Stimulated activated CD8-positive, alpha-beta memory T cell treated with anti-CD3 and anti-CD28 coated beads, Interleukin-7, amount 100 ng/mL, for 24 hours (primary cell): Measurements from ENCODE around the gene CNGA3.

Experiments
- DNase-seq: peaks from one replicate; pipeline ENCODE4 v3.0.0-alpha.2; 2020; ENCODE audit warnings: low read depth

Gene CNGA3

GRCh38 chr2:98378196-98378595, 31.9 kb downstream of the CNGA3 start:
- DNase-seq = no peak

DNA sequence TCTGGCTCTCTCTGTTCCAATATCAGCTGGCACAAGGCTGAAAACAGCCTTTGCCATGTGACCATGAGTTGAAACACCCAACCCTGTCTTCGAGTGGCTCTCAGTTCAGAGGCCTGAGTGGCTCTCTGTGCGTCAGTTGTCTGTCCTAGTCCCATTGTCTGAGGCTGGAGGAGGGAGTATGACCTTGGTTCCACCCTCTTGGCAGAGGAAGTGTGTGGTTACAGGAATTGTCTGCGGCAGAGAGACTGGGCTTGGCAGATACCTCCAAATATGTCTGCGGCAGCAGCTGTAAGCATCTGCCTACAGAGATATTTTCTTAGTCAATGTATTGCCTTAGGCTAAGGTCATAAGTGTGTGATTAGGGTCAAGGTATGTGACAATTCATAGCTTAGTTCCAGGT, 32.6 kb downstream of the CNGA3 start:
- no peak for DNase-seq

- no peak for DNase-seq
Measured at GRCh38 chr2:98379311-98380202, 33.3 kb downstream of the CNGA3 start.

DNA sequence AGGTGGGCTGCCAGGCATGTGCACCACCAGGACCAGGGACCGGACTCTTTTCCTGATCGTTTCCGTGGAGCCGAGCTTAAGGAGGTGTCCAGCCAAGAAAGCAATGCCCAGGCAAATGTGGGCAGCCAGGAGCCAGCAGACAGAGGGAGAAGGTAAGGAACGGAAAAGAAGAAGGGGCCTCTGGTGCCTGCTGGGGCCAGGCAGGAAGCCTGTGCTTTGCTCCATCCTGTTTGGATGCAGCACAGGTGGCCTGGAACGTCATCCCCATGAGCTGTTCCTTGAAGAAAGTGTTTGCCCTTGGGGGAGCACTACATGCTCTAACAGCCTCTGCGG, 33.9 kb downstream of the CNGA3 start:
- DNase-seq = no peak

DNA sequence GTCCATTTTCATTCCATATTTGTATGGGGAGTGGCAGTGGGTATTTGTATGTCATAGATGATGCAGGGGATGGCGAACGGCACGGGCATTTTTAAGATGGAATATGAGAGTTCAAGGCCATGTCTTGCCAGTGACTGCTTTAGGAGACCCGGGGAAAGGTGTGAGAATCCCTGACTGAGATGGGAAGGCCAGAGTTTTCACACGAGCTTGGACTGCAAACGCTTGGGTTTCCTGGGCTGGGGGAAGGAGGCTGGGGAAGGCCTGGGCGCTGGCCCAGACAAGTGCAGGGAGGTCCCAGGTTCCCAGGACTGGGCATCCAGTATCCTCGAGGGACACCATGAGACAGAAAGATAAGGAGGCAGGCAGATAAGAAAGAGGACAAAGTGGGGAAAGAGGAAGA, 35.2 kb downstream of the CNGA3 start:
- no peak for DNase-seq

DNA sequence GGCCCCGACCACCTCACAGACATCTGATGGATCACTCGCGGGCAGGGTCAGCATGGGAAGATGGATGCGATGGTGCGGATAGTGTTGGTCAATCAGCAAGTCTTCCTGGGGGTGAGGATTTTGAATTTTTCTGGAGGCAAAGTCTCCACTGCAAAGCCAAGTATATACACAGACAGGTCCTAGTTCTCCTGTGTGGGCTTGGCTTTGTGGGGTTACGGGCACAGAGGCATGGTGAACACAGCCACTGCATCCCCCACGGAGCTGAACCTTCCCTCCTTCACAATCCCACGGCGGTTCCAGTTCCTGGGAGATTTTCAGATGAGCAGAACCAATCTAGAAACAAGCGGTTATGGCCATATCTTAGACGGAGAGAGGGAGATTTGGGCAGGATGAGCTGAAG, 35.8 kb downstream of the CNGA3 start:
- DNase-seq = no peak

DNA sequence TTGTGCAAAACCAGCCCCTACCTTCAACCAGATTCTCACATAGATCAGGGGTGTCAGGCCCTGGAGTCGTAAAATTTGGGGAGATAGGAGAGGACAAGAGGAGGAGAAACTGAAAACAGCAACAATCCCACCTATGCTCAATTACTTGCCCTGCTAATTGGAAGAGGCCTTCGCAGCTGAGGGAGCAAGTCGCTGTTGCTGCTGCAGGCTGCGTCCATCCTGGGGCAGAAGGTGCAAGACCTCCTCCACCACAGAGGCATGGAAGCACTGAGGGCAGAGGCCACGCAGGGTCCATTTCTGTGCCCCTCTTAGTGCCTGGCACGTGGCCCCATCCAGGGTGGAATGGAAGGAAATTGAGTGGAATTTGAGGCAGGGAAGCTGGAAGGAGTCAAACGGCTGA, 36.5 kb downstream of the CNGA3 start:
- no peak for DNase-seq

GRCh38 chr2:98383166-98383565, 36.9 kb downstream of the CNGA3 start:
- no peak for DNase-seq

DNA sequence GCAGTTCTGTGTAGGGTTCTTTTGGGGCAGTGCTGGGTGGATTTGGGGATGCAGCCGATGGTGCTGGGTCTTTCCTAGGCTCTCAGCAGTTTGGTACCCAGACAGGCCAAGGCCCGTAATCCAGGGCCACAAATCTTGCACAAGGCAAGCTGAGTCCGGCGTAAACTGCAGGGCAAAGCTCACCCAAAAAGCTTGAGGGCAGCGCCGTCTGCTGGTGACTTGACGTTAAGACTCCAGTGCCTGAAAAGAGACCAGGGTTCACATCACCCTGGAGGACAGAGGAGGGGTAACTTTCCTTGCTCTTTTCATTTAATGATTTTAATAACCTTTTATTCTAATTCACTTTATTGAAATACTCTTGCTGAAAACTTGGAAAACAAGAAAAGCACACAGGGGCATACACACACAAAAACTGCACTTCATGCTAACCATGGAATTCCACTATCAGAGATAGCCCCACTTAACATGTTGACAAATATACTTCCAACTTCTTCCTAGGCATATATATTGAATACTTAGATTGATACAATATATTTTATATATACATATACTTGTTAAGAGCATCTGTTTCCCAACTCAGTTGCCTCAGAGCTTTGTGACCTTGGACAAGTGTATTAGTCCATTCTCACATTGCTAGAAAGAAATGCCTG, 38.9 kb downstream of the CNGA3 start:
- DNase-seq = peak; percentile 50

GRCh38 chr2:98387478-98387877, 41.2 kb downstream of the CNGA3 start:
- no peak for DNase-seq

- no peak for DNase-seq
Measured at GRCh38 chr2:98388081-98388480, 41.8 kb downstream of the CNGA3 start.

DNA sequence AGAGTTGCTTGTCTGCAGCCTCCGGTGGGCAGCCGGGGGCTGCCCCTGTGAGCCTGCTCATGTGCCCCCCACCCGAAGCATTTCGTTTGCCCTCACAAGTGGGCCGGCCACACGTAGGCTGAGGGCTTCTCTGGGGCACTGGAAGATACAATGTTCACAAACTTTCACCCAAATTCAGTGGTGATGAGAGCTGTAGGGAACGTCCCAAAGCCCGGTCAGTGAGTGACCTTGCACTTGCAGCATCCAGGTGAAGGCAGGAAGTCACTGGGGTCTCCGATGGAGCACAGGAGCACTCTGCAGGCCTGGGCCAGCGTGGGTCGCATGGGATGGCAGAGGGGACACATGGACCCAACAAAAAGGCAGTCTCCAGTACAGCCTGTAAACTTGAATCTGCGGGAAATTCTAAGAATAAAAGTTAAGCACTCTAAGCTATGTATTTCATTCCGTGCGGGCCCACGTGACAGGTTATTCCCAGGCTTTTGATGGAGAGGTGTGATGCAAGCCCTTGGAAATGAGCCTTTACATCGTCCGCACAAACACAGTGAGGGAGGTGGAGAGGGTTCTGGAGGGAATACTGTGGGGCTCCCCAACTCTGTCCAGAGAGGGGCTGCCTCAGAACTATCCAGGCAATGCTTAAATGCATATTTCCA, 42.5 kb downstream of the CNGA3 start:
- no peak for DNase-seq

DNA sequence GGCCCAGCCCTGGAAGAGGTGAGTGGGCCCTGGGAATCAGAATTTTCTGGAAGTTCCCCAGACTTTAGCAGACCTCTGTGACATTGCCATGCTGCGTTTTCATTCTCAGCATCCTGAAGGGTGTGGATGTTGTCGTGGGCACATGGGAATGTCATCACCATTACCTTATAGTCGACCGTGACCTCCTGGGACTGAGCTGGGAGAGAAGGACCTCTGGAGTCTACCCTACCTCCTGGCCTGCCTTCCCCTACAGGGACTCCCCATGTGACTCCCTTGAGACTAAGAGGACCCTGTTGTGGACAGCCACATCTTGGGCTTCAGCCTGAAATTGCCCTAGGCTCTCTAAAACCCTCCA, 43.0 kb downstream of the CNGA3 start:
- no peak for DNase-seq

- no peak for DNase-seq
Measured at GRCh38 chr2:98390571-98391476, 44.6 kb downstream of the CNGA3 start.

DNA sequence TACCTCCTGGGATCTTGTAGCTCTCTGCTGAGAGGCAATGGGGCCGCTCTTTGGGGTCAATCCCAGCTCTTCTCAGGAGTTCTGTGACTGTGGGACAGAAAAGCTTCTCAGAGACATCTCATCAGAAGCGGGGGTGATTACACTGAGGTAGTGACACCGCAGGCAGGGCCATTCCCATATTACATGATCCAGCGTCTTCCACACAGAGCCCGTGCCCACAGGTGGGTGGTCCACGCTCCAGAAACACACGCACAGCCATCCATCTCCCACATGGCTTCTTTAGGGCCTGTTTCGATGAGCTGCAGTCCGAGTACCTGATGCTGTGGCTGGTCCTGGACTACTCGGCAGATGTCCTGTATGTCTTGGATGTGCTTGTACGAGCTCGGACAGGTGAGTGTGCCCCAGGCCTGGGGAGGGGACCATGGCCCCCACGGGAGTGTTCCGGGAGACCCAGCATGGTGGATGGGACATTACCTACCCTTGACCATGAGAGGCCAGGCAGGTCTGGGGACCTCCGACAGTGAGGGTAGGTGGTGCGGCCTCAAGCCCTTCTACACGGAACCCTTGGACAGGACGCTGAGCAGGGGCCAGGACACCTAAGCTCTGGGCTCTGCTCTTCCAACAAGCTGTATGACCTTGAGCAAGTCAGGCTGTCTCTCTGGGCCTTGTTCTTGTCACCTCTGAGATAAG, 45.5 kb downstream of the CNGA3 start:
- no peak for DNase-seq

DNA sequence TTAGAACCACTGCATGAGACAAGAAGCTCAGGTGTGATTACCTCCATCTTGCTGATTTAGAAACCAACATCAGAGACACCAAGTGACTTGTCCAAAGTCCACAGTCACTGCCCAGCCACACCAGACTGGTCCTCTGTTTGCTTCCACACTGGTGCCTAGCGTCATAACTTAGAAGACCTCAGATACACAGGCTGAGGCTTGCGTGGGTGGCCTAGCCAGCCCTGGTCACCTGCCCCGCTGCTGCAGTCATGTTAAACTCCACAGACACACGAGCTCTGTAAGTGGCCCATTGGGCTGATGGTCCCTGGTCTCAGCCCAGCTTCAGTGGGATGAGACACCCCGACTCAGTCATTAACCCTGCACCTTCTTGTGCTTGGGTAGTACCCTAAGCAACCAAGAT, 47.1 kb downstream of the CNGA3 start:
- no peak for DNase-seq

DNA sequence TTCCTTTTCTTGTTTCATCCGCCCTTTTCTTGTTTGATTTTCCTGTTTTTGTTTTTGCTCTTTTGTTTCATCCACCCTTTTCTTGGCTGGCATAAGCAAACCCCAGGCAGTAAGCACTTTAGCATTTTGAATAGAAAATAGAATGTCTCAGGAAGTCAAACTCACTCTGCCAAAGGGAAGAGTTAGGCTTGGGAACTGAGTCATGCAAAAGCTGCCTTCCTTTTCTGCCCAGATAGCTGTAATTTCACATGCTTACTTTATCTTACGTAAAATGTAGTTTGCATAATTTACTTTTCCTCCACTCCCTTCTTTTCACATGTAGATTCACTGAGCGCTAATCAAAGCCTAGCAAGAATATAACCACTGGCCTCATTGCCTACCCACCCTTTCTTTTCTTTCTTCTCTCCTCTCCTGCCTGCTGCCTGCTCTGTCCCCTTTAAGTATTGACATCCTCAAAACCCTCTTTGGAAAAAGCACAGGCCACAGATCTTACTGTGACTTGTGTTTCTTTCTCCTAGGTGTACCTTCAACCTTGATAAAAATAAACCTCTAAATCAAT, 48.4 kb downstream of the CNGA3 start:
- DNase-seq = no peak

DNA sequence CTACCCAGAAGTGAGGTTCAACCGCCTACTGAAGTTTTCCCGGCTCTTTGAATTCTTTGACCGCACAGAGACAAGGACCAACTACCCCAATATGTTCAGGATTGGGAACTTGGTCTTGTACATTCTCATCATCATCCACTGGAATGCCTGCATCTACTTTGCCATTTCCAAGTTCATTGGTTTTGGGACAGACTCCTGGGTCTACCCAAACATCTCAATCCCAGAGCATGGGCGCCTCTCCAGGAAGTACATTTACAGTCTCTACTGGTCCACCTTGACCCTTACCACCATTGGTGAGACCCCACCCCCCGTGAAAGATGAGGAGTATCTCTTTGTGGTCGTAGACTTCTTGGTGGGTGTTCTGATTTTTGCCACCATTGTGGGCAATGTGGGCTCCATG, 49.7 kb downstream of the CNGA3 start:
- no peak for DNase-seq

- no peak for DNase-seq
Measured at GRCh38 chr2:98396745-98397355, 50.6 kb downstream of the CNGA3 start.

GRCh38 chr2:98399140-98399539, 52.9 kb downstream of the CNGA3 start:
- DNase-seq = no peak

DNA sequence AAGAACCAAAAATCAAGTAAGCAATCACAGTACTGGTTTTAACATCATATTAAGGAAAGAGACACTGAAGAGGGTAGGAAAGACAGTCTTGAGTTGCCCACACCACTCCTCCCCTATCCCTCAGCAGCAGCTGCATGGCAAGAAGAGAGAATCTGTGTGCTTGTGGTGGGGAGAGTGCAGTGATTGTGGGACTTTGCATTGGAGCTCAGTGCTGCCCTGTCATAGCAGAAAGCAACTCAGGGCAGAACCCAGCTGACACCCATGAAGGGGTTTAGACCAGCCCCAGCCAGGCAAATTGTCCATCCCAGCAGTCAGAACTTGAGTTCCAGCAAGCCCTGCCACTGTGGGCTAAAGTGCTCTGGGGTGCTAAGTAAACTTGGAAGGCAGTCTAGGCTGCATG, 57.6 kb downstream of the CNGA3 start:
- no peak for DNase-seq
